MCF 10A (cell line): Measurements from ENCODE around the gene MAD2L1BP. TPM values are rescaled to one million over a fixed set of nuclear protein-coding genes. Genes with fewer than 3 reads are reported as not detected.
A peak's percentile ranks its signal among the peaks of the same experiment; 100 is the strongest.

ENCODE experiments used
- BruUV-seq: library from RNA; stranded (reverse); fragments of 400-500 nt; replicated peaks from 2 replicates; lab custom pipeline; 2021; lab: Mats Ljungman, UMichigan
- CTCF ChIA-PET: fragments of 300-600 bp; sonication (Branson Sonifier 250); formaldehyde crosslinking; extraction: SDS; loops from one replicate; lab custom pipeline; 2021; ENCODE audit warnings: antibody characterized with exemption, inconsistent platforms; lab: Yijun Ruan, JAX
- POLR2A ChIA-PET: fragments of 300-600, 350-650 bp; sonication (Branson Sonifier 250); formaldehyde crosslinking; extraction: SDS; loops from one replicate; lab custom pipeline; 2020; ENCODE audit warnings: antibody characterized with exemption, inconsistent platforms; lab: Yijun Ruan, JAX
- DNase-seq: peaks from one replicate; pipeline ENCODE4 v3.0.0-alpha.2; 2018; ENCODE audit not compliant: unreplicated experiment
- H3K27ac Mint-ChIP-seq: one replicate; pipeline ENCODE4 v1.8.0; 2022; ENCODE audit warnings: mild to moderate bottlenecking, low read depth, mixed read lengths; ENCODE audit not compliant: unreplicated experiment
- H3K27me3 Mint-ChIP-seq: one replicate; pipeline ENCODE4 v1.8.0; 2022; ENCODE audit warnings: mixed read lengths; ENCODE audit not compliant: insufficient read depth, unreplicated experiment
- H3K36me3 Mint-ChIP-seq: one replicate; pipeline ENCODE4 v1.8.0; 2022; ENCODE audit warnings: mild to moderate bottlenecking, moderate library complexity, mixed read lengths; ENCODE audit not compliant: insufficient read depth, unreplicated experiment
- H3K4me1 Mint-ChIP-seq: one replicate; pipeline ENCODE4 v1.8.0; 2022; ENCODE audit warnings: mixed read lengths; ENCODE audit not compliant: insufficient read depth, unreplicated experiment
- H3K4me3 Mint-ChIP-seq: one replicate; pipeline ENCODE4 v1.8.0; 2022; ENCODE audit warnings: mild to moderate bottlenecking, moderate library complexity, mixed read lengths; ENCODE audit not compliant: unreplicated experiment
- H3K9me3 Mint-ChIP-seq: one replicate; pipeline ENCODE4 v1.8.0; 2022; ENCODE audit warnings: mixed read lengths; ENCODE audit not compliant: unreplicated experiment
- CTCF ChIP-seq: fragments of 200-600 bp; IDR thresholded peaks from one replicate; pipeline ENCODE4 v1.8.0; 2022; ENCODE audit warnings: antibody characterized with exemption, mild to moderate bottlenecking; ENCODE audit not compliant: unreplicated experiment
- intact Hi-C: fragments of 100-400 bp; cut with micrococcal nuclease; formaldehyde crosslinking; loops from 2 replicates; pipeline ENCODE4 v1.14.1; 2022
- total RNA-seq: library from RNA; stranded (reverse); gene quantifications from 2 replicates; pipeline ENCODE4 v1.2.3, GENCODE V29; 2022

MAD2L1BP gene
- total RNA-seq, 1 experiment from 2014 or later: 21.6 TPM

GRCh38 chr6:43614396-43614730 lies 21.3 kb upstream of the MAD2L1BP start:
- BruUV-seq: no TSS peak
- CTCF ChIA-PET: no interaction called here

GRCh38 chr6:43616725-43617472 lies 18.7 kb upstream of the MAD2L1BP start:
- Mint-ChIP-seq H3K4me3 (no peak overlapping the region), H3K36me3 (peaks cover 86% of the 10 kb centered on the region), H3K27ac (no peak overlapping the region)

More at GRCh38 chr6:43614396-43614730, 21.3 kb upstream of the MAD2L1BP start:
- Mint-ChIP-seq H3K27me3 (no peaks in the 10 kb centered on the region), H3K9me3 (no peaks in the 10 kb centered on the region), H3K4me3 (no peak overlapping the region), H3K4me1 (no peaks in the 10 kb centered on the region), H3K36me3 (peaks cover 92% of the 10 kb centered on the region), H3K27ac (no peak overlapping the region)
- intact Hi-C loops: no loop called here
- DNase-seq: no peak
- no peak for TF ChIP-seq CTCF
- POLR2A ChIA-PET: interaction anchor here (1.1 to 9.8 kb wide), 6 partner anchors 9 to 15 kb away, joined by 5 to 49 read pairs (median 5); partner anchors contain the start of gene GTPBP2

DNA sequence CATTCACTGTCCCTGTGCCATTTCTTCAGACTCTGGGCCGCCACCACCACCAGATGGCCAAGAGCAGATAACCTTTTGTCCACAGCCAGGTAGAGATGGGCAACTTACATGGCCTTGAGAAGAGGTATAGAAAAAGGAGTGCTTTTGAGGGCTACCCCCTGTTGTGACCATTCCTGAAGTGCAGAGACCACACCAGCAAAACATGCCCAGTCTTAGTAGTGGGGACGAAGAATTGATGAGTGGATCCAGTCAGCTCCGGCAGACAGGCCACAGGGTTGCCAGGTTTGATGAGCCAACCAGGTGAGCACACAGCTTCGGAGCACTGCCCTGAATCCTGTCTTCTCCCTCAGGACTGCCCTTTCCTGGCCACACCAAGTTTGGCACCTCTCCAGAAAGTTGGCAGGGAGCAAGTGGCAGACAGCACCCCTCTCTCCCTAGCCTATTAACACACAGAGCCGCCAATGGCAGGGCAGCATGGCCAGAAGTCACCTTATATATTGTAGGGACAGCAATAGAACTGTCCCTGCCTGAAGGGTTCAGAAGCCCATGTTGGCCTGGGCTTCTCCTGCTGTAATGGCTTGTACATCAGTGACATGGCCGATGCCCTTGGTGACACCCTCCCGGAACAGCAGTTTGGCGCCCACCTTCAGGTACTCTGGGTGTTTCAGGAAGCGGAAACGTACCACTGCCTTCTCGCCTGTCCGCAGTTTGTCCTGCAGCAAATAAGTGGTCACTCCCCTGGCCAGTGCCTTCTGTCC lies 14.4 kb upstream of the MAD2L1BP start:
- Mint-ChIP-seq H3K36me3 (peaks cover 67% of the 10 kb centered on the region), H3K27ac (no peak overlapping the region), H3K4me3 (no peak overlapping the region), H3K27me3 (no peaks in the 10 kb centered on the region), H3K9me3 (no peaks in the 10 kb centered on the region), H3K4me1 (peaks cover 17% of the 10 kb centered on the region)
- ChIA-PET POLR2A (interaction anchor here (0.6 to 9.8 kb wide), 5 partner anchors 8 to 439 kb away, joined by 3 to 49 read pairs (median 4); partner anchors contain the start of genes GTPBP2 and MAD2L1BP), CTCF (no interaction called here)
- intact Hi-C loops: no loop called here
- no peak for DNase-seq
- BruUV-seq: TSS peak; percentile 1
- TF ChIP-seq CTCF: no peak

More at GRCh38 chr6:43616725-43617472, 18.7 kb upstream of the MAD2L1BP start:
- no TSS peak for BruUV-seq
- no peak for TF ChIP-seq CTCF
- intact Hi-C loops: no loop called here
- POLR2A ChIA-PET: interaction anchor here (0.8 to 9.8 kb wide), 3 partner anchors 13 to 40 kb away, joined by 3 to 49 read pairs (median 3); partner anchors contain the start of gene GTPBP2
- CTCF ChIA-PET: interaction anchor here (0.6 to 1.2 kb wide), 6 partner anchors 8 to 71 kb away, joined by 3 to 6 read pairs (median 4); partner anchors contain the start of genes MRPS18A and XPO5
- DNase-seq: no peak
- no peaks in the 10 kb centered on the region for H3K4me1 Mint-ChIP-seq
- no peaks in the 10 kb centered on the region for H3K9me3 Mint-ChIP-seq
- no peaks in the 10 kb centered on the region for H3K27me3 Mint-ChIP-seq

DNA sequence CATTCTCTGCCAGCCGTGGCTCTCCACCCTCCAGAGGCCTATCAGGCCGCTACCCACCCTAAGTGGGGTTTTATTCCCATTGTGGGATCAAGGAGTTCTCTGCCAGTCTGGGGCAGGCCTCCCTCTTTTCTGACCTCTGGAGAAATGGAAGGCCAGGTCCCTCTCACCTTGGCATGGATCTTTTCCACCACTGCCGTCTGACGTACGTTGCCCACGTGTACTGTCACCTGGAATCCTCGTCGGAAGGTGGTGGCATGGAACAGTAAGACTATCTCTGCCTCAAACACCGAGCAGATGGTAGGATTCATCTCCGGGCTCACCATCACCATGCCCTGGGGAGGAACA lies 13.8 kb upstream of the MAD2L1BP start:
- no peak for DNase-seq
- H3K36me3 Mint-ChIP-seq: peaks cover 62% of the 10 kb centered on the region
- ChIA-PET POLR2A (interaction anchor here (0.6 to 1.9 kb wide), 3 partner anchors 14 to 180 kb away, joined by 3 to 7 read pairs (median 3); partner anchors contain the start of gene MAD2L1BP), CTCF (interaction anchor here (0.6 kb wide), 1 partner anchor 13 kb away, joined by 4 read pairs; no protein-coding TSS in a partner anchor)
- no peaks in the 10 kb centered on the region for H3K27me3 Mint-ChIP-seq
- peaks cover 23% of the 10 kb centered on the region for H3K4me1 Mint-ChIP-seq
- no peak overlapping the region for H3K4me3 Mint-ChIP-seq
- peak overlapping the region; percentile 29 for H3K27ac Mint-ChIP-seq
- intact Hi-C loops: no loop called here
- TF ChIP-seq CTCF: no peak
- BruUV-seq: no TSS peak
- no peaks in the 10 kb centered on the region for H3K9me3 Mint-ChIP-seq
